ENCODE results near the gene PIK3C3.

The PIK3C3 gene

DNA sequence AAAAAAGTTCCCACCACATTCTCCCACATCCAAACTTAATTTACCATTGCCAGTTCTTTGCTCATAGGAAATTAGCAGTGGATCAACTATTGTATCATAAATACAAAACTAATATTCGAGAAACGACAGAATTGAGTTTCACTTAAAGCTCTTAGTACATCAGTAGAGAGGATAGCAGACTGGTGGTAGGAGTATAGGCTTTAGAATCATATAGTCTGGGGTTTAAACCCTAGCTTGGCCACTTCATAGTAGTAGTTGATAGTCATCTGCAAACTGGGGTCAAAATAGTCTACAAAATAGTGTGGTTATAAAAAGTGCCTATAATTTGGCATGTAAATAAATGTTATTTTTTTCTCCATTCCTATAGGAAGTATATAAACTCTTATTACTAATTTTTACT, 30.9 kb downstream of the PIK3C3 start:
- TF ChIP-seq, protein P1, sequence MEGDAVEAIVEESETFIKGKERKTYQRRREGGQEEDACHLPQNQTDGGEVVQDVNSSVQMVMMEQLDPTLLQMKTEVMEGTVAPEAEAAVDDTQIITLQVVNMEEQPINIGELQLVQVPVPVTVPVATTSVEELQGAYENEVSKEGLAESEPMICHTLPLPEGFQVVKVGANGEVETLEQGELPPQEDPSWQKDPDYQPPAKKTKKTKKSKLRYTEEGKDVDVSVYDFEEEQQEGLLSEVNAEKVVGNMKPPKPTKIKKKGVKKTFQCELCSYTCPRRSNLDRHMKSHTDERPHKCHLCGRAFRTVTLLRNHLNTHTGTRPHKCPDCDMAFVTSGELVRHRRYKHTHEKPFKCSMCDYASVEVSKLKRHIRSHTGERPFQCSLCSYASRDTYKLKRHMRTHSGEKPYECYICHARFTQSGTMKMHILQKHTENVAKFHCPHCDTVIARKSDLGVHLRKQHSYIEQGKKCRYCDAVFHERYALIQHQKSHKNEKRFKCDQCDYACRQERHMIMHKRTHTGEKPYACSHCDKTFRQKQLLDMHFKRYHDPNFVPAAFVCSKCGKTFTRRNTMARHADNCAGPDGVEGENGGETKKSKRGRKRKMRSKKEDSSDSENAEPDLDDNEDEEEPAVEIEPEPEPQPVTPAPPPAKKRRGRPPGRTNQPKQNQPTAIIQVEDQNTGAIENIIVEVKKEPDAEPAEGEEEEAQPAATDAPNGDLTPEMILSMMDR (IDR thresholded peaks at IDR 0.05; ENCODE audit: borderline replicate concordance, control extremely low read depth, extremely low read depth, insufficient read depth, missing control alignments): no peak
- DNase-seq (ENCODE audit: low spot score): no peak
- in situ Hi-C loops (cut with MboI; ENCODE audit: low sequenced_read_pairs, unreplicated experiment): no loop called here

DNA sequence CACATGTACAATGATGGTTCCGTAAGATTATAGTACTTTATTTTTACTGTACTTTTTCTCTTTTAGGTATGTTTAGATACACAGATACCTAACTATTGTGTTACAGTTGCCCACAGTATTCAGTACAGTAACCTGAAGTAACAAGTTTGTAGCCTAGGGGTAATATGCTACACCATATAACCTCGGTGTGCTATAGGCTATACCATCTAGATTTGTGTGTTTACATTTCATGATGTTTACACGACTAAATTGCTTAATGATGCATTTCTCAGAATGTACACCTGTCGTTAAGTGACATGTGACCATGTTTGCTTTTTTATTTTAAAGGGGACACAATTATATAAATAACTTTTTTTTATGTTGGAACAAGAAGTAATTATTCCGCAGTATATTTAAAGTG, 34.5 kb downstream of the PIK3C3 start:
- in situ Hi-C loops (cut with MboI; ENCODE audit: low sequenced_read_pairs, unreplicated experiment): no loop called here
- TF ChIP-seq, protein P1 (IDR thresholded peaks at IDR 0.05; ENCODE audit: borderline replicate concordance, control extremely low read depth, extremely low read depth, insufficient read depth, missing control alignments): no peak
- DNase-seq (ENCODE audit: low spot score): no peak

DNA sequence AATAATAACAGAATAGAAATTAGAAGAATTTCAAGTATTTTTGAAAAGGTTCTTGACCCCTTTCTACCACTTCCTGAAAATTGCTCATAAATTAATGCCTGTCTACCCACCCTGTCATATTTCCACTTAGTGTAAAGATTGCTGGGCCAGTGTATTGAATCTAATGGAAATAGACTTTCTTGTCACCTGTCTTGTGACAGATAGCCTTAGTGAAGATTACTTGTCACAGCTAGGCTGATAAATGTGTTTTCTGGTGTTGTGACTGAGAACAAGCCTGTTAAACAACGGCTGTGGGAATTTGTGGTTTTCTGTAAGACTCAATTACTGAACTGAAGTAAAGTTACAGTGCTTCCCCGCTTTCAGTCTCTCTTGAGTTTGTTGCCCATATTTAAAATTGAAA, 37.0 kb downstream of the PIK3C3 start:
- DNase-seq (ENCODE audit: low spot score): no peak
- in situ Hi-C loops (cut with MboI; ENCODE audit: low sequenced_read_pairs, unreplicated experiment): no loop called here
- TF ChIP-seq, protein P1 (IDR thresholded peaks at IDR 0.05; ENCODE audit: borderline replicate concordance, control extremely low read depth, extremely low read depth, insufficient read depth, missing control alignments): no peak

DNA sequence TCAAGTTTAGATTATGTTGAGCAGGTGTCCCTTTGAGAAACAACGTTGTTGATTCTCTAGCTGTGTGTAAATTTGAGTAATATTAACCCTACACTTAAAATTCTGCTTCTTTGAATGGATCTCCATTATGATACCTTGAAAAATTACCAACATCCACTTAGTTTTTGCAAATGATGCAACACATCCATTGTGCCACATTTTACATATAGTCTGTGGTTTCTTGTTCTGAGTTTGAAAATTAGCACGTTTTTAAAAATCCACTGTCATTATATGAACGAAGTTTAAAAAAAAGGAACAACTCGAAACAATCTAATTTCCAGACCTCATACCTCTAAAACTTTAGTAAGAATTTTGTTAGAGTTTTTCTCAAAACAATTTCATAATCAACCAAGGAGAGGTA, 37.7 kb downstream of the PIK3C3 start:
- no peak for DNase-seq (ENCODE audit: low spot score)
- TF ChIP-seq, protein P1 (IDR thresholded peaks at IDR 0.05; ENCODE audit: borderline replicate concordance, control extremely low read depth, extremely low read depth, insufficient read depth, missing control alignments): no peak
- in situ Hi-C loops (cut with MboI; ENCODE audit: low sequenced_read_pairs, unreplicated experiment): no loop called here

DNA sequence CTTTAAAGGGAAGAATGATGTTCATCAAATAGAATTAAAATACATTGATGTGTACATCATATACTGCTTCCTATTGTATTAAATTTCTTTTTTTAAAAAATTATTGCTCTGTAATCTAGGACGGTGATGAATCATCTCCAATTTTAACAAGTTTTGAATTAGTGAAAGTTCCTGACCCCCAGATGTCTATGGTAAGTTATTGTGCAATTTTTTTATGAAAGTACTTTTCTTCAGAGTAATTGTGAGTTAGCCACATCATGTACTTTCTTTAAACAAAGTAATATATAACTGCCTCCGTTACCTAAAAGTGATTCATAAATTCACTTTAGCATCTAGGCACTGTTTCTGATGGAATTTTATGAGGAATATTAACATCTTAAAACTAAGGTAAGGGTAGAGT, 38.1 kb downstream of the PIK3C3 start:
- TF ChIP-seq, protein P1 (IDR thresholded peaks at IDR 0.05; ENCODE audit: borderline replicate concordance, control extremely low read depth, extremely low read depth, insufficient read depth, missing control alignments): no peak
- DNase-seq (ENCODE audit: low spot score): no peak
- in situ Hi-C loops (cut with MboI; ENCODE audit: low sequenced_read_pairs, unreplicated experiment): no loop called here

DNA sequence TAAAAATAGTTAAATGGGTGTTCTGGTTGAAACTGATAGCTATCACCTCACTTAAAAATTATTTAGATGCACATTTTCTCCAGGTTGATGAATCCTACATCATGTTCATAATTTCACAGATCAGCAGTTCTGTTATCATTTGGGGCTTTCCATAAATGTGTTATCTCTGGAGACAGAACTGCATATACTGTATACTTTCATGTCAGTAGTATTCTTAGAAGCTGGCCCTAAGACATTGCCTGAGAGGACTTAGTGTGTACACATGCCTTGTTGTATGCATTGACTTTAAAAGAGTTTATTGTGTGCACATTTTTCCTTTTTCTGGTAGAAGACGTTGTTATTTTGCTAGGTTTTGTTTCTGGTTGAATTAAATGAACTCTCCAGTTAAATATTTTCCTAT, 41.0 kb downstream of the PIK3C3 start:
- DNase-seq (ENCODE audit: low spot score): no peak
- TF ChIP-seq, protein P1 (IDR thresholded peaks at IDR 0.05; ENCODE audit: borderline replicate concordance, control extremely low read depth, extremely low read depth, insufficient read depth, missing control alignments): no peak
- in situ Hi-C loops (cut with MboI; ENCODE audit: low sequenced_read_pairs, unreplicated experiment): no loop called here

DNA sequence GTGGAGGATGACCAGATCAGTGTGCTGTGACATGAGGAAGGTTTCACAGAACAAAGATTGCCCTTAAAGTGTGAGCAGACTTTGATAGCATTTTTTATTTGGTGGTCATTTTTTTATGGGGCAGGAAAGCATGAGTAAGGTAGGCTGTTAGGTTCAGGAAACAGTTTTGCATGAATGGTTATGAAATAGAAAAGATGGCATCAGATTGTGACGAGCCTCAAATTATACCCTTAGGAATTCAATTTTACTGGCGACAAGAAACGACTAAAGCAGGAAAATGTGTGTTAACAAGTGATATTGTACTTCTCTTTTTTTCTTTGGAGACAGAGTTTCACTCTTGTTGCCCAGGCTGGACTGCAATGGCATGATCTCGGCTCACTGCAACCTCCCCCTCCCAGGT, 44.7 kb downstream of the PIK3C3 start:
- in situ Hi-C loops (cut with MboI; ENCODE audit: low sequenced_read_pairs, unreplicated experiment): no loop called here
- TF ChIP-seq, protein P1 (IDR thresholded peaks at IDR 0.05; ENCODE audit: borderline replicate concordance, control extremely low read depth, extremely low read depth, insufficient read depth, missing control alignments): no peak
- no peak for DNase-seq (ENCODE audit: low spot score)
